Lower lobe of right lung (tissue), 2 donors: ENCODE measurements around the gene NEAT1. TPM values are rescaled to one million over a fixed set of nuclear protein-coding genes. Genes with fewer than 3 reads are reported as not detected.
A peak's percentile ranks its signal among the peaks of the same experiment; 100 is the strongest.

Source experiments
- ATAC-seq, 2 donors: fragments of 200-7000 bp; cut with Tn5 transposase; one replicate each; pipeline ENCODE4 v1.9.1; 2020 to 2022; ENCODE audit warnings: mild to moderate bottlenecking in 2 of 2, moderate library complexity in 2 of 2
- DNase-seq: peaks from one replicate; pipeline ENCODE4 v3.0.0-alpha.2; 2020
- H3K27ac ChIP-seq: fragments of 200-600 bp; one replicate; pipeline ENCODE4 v1.8.0; 2022
- H3K27me3 ChIP-seq: fragments of 200-600 bp; one replicate; pipeline ENCODE4 v1.8.0; 2022; ENCODE audit warnings: low read depth
- H3K36me3 ChIP-seq: fragments of 200-600 bp; one replicate; pipeline ENCODE4 v1.8.0; 2022; ENCODE audit warnings: mild to moderate bottlenecking
- H3K4me1 ChIP-seq: fragments of 200-600 bp; one replicate; pipeline ENCODE4 v1.8.0; 2022
- H3K4me3 ChIP-seq: fragments of 200-600 bp; one replicate; pipeline ENCODE4 v1.8.0; 2022; ENCODE audit warnings: mild to moderate bottlenecking
- H3K9me3 ChIP-seq: fragments of 200-600 bp; one replicate; pipeline ENCODE4 v1.8.0; 2022
- intact Hi-C: fragments of 100-400 bp; cut with DNase I; formaldehyde crosslinking; loops from one replicate; pipeline ENCODE4 v1.11.0; 2022
- total RNA-seq: library from RNA; stranded (reverse); fragmentation: NEBNext Ultra II Directional; extraction: Animal tissue kit (Norgen Biotek cat#: 25700); gene quantifications from one replicate; pipeline ENCODE4 v1.2.1, GENCODE V29; 2021
- TF ChIP-seq, protein P1 (sequence below): fragments of 200-600 bp; IDR thresholded peaks from one replicate; pipeline ENCODE4 v1.8.0; 2022; ENCODE audit warnings: antibody characterized with exemption, mild to moderate bottlenecking
- donor health status: DM: no; HTN: yes; CAD: no; lungs with severe emphysema.

The NEAT1 gene
- total RNA-seq, 1 donor from 2014 or later: 980 TPM

DNA sequence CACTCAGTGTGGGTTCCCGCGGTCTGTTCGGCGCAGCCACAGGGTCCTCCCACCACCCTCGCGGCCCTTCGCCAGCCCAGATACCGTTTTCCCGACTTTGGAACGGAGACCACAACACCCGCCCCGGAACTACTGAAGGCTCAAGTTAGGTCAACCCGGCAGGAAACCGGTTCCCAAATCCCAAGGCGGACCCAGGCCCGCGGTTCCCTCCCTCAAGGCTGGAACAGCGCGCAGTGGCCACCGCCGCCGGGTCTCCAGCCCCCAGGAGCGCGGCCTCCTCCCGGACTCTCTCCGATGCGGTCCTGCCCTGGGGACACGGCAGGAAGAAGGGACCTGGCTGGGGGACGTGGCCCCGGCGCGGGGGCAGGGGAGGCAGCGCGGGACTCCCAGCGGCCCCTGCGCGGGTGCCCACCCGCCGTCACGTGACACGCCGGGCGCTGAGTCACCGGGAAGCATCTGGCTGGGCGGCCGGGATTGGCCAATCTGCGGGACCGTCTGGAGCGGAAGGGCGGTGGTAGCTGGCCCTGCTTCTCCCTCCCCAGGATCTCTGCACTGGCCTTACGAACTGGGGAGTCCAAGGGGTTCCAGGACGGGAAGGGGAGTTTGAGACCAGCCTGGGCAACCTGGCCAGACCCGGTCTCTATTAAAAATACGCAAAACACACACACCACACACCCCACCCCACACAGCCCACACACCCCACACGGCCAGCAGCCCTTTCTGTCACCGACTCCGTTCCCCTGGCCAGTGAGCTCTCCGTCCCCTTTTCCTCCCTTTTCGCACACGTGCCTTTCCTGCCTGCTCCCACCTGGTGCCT is 54.8 kb downstream of the NEAT1 start:
- Histone ChIP-seq H3K9me3 (no peaks in the 10 kb centered on the region), H3K4me3 (peak overlapping the region; percentile 89), H3K27me3 (no peaks in the 10 kb centered on the region), H3K36me3 (no peaks in the 10 kb centered on the region), H3K4me1 (peaks cover 53% of the 10 kb centered on the region), H3K27ac (peak overlapping the region; percentile 100)
- intact Hi-C loops: no loop called here
- peak; percentile 94 to 96 for ATAC-seq
- TF ChIP-seq, protein P1, sequence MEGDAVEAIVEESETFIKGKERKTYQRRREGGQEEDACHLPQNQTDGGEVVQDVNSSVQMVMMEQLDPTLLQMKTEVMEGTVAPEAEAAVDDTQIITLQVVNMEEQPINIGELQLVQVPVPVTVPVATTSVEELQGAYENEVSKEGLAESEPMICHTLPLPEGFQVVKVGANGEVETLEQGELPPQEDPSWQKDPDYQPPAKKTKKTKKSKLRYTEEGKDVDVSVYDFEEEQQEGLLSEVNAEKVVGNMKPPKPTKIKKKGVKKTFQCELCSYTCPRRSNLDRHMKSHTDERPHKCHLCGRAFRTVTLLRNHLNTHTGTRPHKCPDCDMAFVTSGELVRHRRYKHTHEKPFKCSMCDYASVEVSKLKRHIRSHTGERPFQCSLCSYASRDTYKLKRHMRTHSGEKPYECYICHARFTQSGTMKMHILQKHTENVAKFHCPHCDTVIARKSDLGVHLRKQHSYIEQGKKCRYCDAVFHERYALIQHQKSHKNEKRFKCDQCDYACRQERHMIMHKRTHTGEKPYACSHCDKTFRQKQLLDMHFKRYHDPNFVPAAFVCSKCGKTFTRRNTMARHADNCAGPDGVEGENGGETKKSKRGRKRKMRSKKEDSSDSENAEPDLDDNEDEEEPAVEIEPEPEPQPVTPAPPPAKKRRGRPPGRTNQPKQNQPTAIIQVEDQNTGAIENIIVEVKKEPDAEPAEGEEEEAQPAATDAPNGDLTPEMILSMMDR: no peak
- peak; percentile 98 for DNase-seq

DNA sequence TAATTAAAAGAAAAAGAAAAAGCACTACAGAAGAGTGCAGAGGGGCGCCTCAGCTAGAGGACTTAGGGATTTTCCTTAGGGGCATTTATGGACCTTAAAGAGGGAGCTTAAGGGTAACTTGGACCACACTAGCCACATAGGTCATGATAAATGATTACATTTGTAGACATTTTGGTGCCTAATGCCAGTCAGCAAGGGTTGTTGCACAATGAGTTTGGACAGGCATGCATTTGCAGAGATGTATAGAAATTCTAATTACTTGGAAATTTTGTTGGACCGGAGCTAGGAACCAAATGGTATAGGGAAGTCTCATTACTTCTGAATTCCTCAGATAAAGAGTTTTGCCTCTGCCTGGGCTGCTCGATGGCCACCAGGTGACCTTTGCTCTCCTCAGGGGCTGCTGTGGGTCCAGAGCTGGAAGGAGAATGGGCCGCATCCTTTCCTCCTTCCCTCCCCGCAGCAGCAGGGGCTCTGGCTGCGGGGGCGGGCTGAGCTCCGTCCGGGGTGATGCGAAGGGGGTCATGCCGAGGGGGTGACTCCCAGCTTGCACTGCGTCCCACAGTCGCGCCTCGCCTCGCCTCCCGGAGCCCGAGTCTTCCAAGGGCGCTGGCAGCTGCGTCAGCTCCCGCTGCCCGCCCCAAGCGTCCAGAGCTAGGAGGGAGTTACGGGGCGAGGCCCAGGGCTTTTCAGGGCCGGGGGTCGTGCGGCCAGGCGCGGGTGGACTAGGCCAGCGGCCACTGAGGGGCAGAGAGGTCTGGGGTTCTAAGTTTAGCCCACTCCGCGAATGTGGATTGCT is 56.0 kb downstream of the NEAT1 start:
- intact Hi-C loops: no loop called here
- ATAC-seq: peak; percentile 15 to 22
- Histone ChIP-seq H3K36me3 (no peaks in the 10 kb centered on the region), H3K27me3 (no peaks in the 10 kb centered on the region), H3K27ac (peak overlapping the region; percentile 100), H3K9me3 (no peaks in the 10 kb centered on the region), H3K4me3 (peak overlapping the region; percentile 89), H3K4me1 (peaks cover 45% of the 10 kb centered on the region)
- TF ChIP-seq, protein P1: no peak
- peak; percentile 64 for DNase-seq

DNA sequence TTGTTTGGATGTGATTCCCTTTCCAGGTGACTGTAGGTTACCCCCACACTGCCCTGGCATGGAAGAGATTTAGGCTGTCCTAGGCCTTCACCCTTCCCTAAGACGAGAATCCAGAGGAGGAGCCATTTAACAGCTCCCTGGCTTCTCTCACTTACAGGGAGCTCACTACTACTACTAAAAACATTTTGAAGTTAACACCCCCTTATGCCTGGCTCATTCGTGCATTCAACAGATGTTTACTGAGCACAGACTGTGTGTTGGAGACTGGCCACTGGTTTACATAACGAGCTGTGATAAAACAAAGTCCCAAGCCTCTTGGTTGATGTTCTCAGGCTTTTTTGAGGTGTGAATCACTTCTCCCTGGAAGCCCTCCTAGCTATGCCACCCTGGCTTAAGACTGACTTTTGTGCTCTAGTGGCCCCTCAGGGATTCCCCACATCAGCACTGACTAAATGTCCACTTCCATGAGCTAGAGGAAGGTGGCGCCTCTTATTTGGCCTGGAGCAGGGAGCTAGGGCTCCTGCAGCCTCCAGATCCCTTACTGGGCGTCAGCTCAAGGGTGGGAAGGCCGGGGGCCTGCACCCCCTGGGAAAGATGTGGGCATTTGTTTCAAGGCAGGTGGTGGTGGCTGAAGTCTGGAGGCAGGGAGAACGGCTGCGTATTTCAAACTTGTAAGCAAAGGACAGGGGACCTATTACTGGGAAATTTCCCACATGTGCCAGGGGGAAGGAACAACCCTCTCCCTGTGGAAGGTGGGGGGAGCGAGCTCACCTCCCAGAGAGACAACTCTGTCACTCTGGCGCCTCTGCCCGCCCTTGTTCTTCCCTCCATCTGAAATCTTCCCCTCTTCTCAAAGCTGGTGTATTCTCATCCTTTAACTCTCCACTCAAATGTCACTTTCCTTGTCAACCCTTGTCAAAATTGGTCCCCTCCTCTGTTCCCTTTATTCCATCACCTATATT is 56.9 kb downstream of the NEAT1 start:
- Histone ChIP-seq H3K27me3 (no peaks in the 10 kb centered on the region), H3K4me3 (peak overlapping the region; percentile 89), H3K27ac (peak overlapping the region; percentile 100), H3K36me3 (no peaks in the 10 kb centered on the region), H3K4me1 (peaks cover 45% of the 10 kb centered on the region), H3K9me3 (no peaks in the 10 kb centered on the region)
- TF ChIP-seq, protein P1: peak; percentile 38
- intact Hi-C loops: no loop called here
- DNase-seq: no peak
- peak; percentile 21 to 49 for ATAC-seq

DNA sequence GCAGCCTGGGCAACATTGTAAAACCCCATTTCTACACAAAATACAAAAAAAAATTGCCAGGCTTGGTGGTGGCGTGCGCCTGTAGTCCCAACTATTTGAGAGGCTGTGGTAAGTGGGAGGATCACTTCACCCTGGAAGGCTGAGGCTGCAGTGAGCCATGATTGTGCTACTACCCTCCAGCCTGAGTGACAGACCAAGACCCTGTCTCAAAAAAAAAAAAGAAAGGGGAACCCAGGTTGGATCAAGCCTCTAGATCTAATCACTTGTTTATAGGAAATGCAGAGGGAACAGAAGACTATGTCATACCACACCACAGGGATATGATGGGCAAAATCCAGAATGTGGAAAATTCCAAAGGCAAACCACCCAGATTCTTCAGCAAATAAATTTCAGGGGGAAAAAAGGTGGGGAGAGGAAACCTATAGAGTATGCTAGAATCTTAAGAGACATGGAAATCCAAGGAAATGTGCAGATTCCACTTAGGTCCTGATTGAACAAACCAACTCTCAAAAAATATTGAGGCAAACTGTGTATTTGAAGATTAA is 59.8 kb downstream of the NEAT1 start:
- ATAC-seq (no peak), DNase-seq (no peak)
- intact Hi-C loops: no loop called here
- H3K27ac ChIP-seq: no peak overlapping the region
- no peaks in the 10 kb centered on the region for H3K27me3 ChIP-seq
- H3K9me3 ChIP-seq: no peaks in the 10 kb centered on the region
- no peak overlapping the region for H3K4me3 ChIP-seq
- TF ChIP-seq, protein P1: no peak
- no peaks in the 10 kb centered on the region for H3K36me3 ChIP-seq
- H3K4me1 ChIP-seq: peaks cover 58% of the 10 kb centered on the region

DNA sequence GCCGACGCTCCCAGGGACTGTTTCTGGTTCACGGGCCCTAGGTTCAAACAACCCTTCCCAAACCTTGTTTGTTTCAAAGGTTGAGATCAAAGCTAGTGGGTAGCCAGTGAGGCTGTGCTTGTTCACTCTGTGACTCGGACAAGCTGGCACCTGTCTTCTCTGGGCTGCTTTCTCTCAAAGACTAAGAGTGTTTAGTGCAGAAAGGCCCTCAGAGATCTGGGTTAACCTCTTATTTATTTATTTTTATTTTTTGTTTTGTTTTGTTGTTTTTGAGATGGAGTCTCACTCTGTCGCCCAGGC is 63.3 kb downstream of the NEAT1 start:
- DNase-seq: no peak

More for the DNA sequence above, 63.3 kb downstream of the NEAT1 start:
- Histone ChIP-seq H3K4me1 (peaks cover 65% of the 10 kb centered on the region), H3K27me3 (no peaks in the 10 kb centered on the region), H3K27ac (peak overlapping the region; percentile 99), H3K36me3 (no peaks in the 10 kb centered on the region), H3K9me3 (no peaks in the 10 kb centered on the region), H3K4me3 (no peak overlapping the region)
- intact Hi-C loops: no loop called here
- TF ChIP-seq, protein P1: no peak
- no peak for ATAC-seq
